SK-N-SH (cell line): Measurements from ENCODE around the gene POLR3H. TPM values are rescaled to one million over a fixed set of nuclear protein-coding genes. Genes with fewer than 3 reads are reported as not detected.

Experiments
- CTCF ChIA-PET: fragments of 300-600, 350-600 bp; formaldehyde crosslinking; extraction: SDS; loops from one replicate; lab custom pipeline; 2021; lab: Yijun Ruan, JAX
- POLR2A ChIA-PET: fragments of 350-600 bp; sonication (Branson Sonifier 250); formaldehyde crosslinking; extraction: SDS; loops from one replicate; lab custom pipeline; 2020; ENCODE audit warnings: antibody characterized with exemption, inconsistent platforms; lab: Yijun Ruan, JAX
- DNase-seq: peaks from one replicate; pipeline ENCODE4 v3.0.0; 2012
- H2AFZ ChIP-seq: fragments of 200-600 bp; sonication (generic); 2 replicates; pipeline ENCODE4 v1.8.1; 2016; ENCODE audit warnings: antibody characterized with exemption, mild to moderate bottlenecking, low read depth
- H3F3A ChIP-seq: fragments of 200-600 bp; sonication (generic); replicated peaks from 2 replicates; pipeline ENCODE3; 2016; ENCODE audit warnings: antibody characterized with exemption, mild to moderate bottlenecking; ENCODE audit not compliant: insufficient read depth
- H3K27ac ChIP-seq, 2 experiments: fragments of 200-500 bp in 1 of 2; fragments of 200-600 bp in 1 of 2; sonication (Bioruptor generic) in 1 of 2; sonication (generic), shearing (Covaris generic) in 1 of 2; 2 replicates each; pipeline versions ENCODE4 v1.5.1 to v1.6.1; 2014 to 2016; ENCODE audit warnings: low read depth in 2 of 2, inconsistent platforms in 1 of 2, low read length in 1 of 2, mild to moderate bottlenecking in 1 of 2, mixed read lengths in 1 of 2
- H3K27me3 ChIP-seq: fragments of 200-600 bp; sonication (generic), shearing (Covaris generic); 2 replicates; pipeline ENCODE4 v1.6.1; 2016; ENCODE audit warnings: mixed run types; ENCODE audit not compliant: insufficient read depth
- H3K36me3 ChIP-seq, 2 experiments: fragments of 200-500 bp in 1 of 2; fragments of 200-600 bp in 1 of 2; sonication (Bioruptor generic) in 1 of 2; sonication (generic) in 1 of 2; replicated peaks in 1 of 2; 2 replicates each; pipeline versions ENCODE3 to v1.5.1; 2014 to 2016; ENCODE audit warnings: low read length in 1 of 2, mild to moderate bottlenecking in 1 of 2; ENCODE audit not compliant: insufficient read depth in 2 of 2, control insufficient read depth in 1 of 2
- H3K4me1 ChIP-seq, 2 experiments: fragments of 200-500 bp in 1 of 2; fragments of 200-600 bp in 1 of 2; sonication (Bioruptor generic) in 1 of 2; sonication (generic), shearing (Covaris generic) in 1 of 2; 2 replicates each; pipeline versions ENCODE4 v1.5.1 to v1.6.1; 2014 to 2016; ENCODE audit warnings: low read depth in 1 of 2, low read length in 1 of 2, mixed run types in 1 of 2; ENCODE audit not compliant: insufficient read depth in 2 of 2, control insufficient read depth in 1 of 2
- H3K4me2 ChIP-seq: fragments of 200-600 bp; sonication (generic), shearing (Covaris generic); 2 replicates; pipeline ENCODE4 v1.6.1; 2017; ENCODE audit warnings: mixed run types
- H3K4me3 ChIP-seq, 2 experiments: fragments of 200-500 bp in 1 of 2; fragments of 200-600 bp in 1 of 2; sonication (Bioruptor generic) in 1 of 2; sonication (generic), shearing (Covaris generic) in 1 of 2; 2 replicates each; pipeline versions ENCODE4 v1.5.1 to v1.8.1; 2014 to 2016; ENCODE audit warnings: low read depth in 2 of 2, inconsistent platforms in 1 of 2, low read length in 1 of 2, mild to moderate bottlenecking in 1 of 2, mixed read lengths in 1 of 2, moderate library complexity in 1 of 2
- H3K79me2 ChIP-seq: fragments of 200-600 bp; sonication (generic); 2 replicates; pipeline ENCODE4 v1.8.1; 2017; ENCODE audit warnings: mild to moderate bottlenecking; ENCODE audit not compliant: insufficient read depth
- H3K9ac ChIP-seq: fragments of 200-600 bp; sonication (generic); 2 replicates; pipeline ENCODE4 v1.6.1; 2017; ENCODE audit warnings: mixed run types
- H3K9me2 ChIP-seq: fragments of 200-600 bp; sonication (generic); 2 replicates; pipeline ENCODE4 v1.6.1; 2017; ENCODE audit warnings: mixed run types
- H3K9me3 ChIP-seq: fragments of 200-600 bp; sonication (generic); 2 replicates; pipeline ENCODE4 v1.6.1; 2017; ENCODE audit warnings: mixed run types, mild to moderate bottlenecking, moderate library complexity
- H4K20me1 ChIP-seq: fragments of 200-600 bp; sonication (generic); 2 replicates; pipeline ENCODE4 v1.6.1; 2017; ENCODE audit warnings: mild to moderate bottlenecking, mixed run types; ENCODE audit not compliant: insufficient read depth
- CHD2 ChIP-seq: fragments of 150-350 bp; IDR thresholded peaks from 2 replicates; pipeline ENCODE4 v1.6.1; 2018; ENCODE audit warnings: low read length; ENCODE audit not compliant: partially characterized antibody
- ELF1 ChIP-seq: IDR thresholded peaks from 2 replicates; pipeline ENCODE4 v1.4.0; 2012
- FOXJ3 ChIP-seq: sonication (generic); formaldehyde crosslinking; IDR thresholded peaks from 2 replicates; pipeline ENCODE4 v1.5.1; 2020; ENCODE audit warnings: mild to moderate bottlenecking, missing genetic modification reagents
- FOXM1 ChIP-seq: IDR thresholded peaks from 2 replicates; pipeline ENCODE4 v1.4.0; 2012; ENCODE audit warnings: low read depth, mild to moderate bottlenecking
- GABPA ChIP-seq: IDR thresholded peaks from 2 replicates; pipeline ENCODE4 v1.4.0; 2012; ENCODE audit warnings: low read depth, mild to moderate bottlenecking
- GATA2 ChIP-seq: sonication (generic); formaldehyde crosslinking; IDR thresholded peaks from 2 replicates; pipeline ENCODE4 v1.5.0; 2020; ENCODE audit warnings: mild to moderate bottlenecking, missing genetic modification reagents
- JUND ChIP-seq: IDR thresholded peaks from 2 replicates; pipeline ENCODE4 v1.4.0; 2012
- MXI1 ChIP-seq: IDR thresholded peaks from 2 replicates; pipeline ENCODE4 v1.6.1; 2012; ENCODE audit warnings: mild to moderate bottlenecking, low read depth, low read length, improper control_type of control experiment
- NFIC ChIP-seq: IDR thresholded peaks from 2 replicates; pipeline ENCODE4 v1.4.0; 2012; ENCODE audit warnings: borderline replicate concordance
- PBX3 ChIP-seq: IDR thresholded peaks from 2 replicates; pipeline ENCODE4; 2012
- POLR2AphosphoS5 ChIP-seq: IDR thresholded peaks from 2 replicates; pipeline ENCODE4 v1.6.1; 2012; ENCODE audit warnings: low read depth, low read length
- RAD21 ChIP-seq: IDR thresholded peaks from 2 replicates; pipeline ENCODE4 v1.6.1; 2012; ENCODE audit warnings: mild to moderate bottlenecking, low read length
- RXRA ChIP-seq: IDR thresholded peaks from 2 replicates; pipeline ENCODE4 v1.4.0; 2012; ENCODE audit warnings: low read depth, mild to moderate bottlenecking, borderline replicate concordance
- SMC3 ChIP-seq: IDR thresholded peaks from 2 replicates; pipeline ENCODE4 v1.6.1; 2012; ENCODE audit warnings: low read depth, low read length, improper control_type of control experiment
- TCF12 ChIP-seq: IDR thresholded peaks from 2 replicates; pipeline ENCODE4 v1.4.0; 2012
- WGBS: methylation state at CpG from one replicate; pipeline ENCODE4 v1.1.6; 2017; ENCODE audit warnings: low lambda C conversion rate; 5-methylcytosine and 5-hydroxymethylcytosine counted together
- polyA plus RNA-seq, 3 experiments: library from polyadenylated mRNA; depleted of rRNA; stranded (reverse); fragments of >200 nt; gene quantifications; 2 replicates each; pipeline ENCODE4 v1.2.3, GENCODE V29; 2012

Gene POLR3H
- polyA plus RNA-seq, 1 of the 3 experiments (the other 2 are of a cell fraction): 22.9 TPM

- Histone ChIP-seq H3K4me3 (no peak overlapping the region), H3K27ac (no peak overlapping the region), H3K9me3 (no peaks in the 10 kb centered on the region), H3K4me1 (peaks cover 0 to 8% of the 10 kb centered on the region in 2 experiments; a peak in 1 of 4 replicates), H3F3A (no peaks in the 10 kb centered on the region), H4K20me1 (no peaks in the 10 kb centered on the region), H3K9ac (no peak overlapping the region), H3K4me2 (no peak overlapping the region), H3K79me2 (no peaks in the 10 kb centered on the region), H3K27me3 (no peaks in the 10 kb centered on the region), H2AFZ (no peak overlapping the region), H3K9me2 (no peaks in the 10 kb centered on the region), H3K36me3 (no peaks in the 10 kb centered on the region)
- no peak for TF ChIP-seq CHD2
- no peak for DNase-seq
- CTCF ChIA-PET: no interaction called here
- WGBS: 86% methylated on average over 8 of the region's 12 CpGs
- POLR2A ChIA-PET: no interaction called here
Observed at GRCh38 chr22:41550952-41551491, 6.8 kb upstream of the POLR3H start.

GRCh38 chr22:41548830-41549211, 4.6 kb upstream of the POLR3H start:
- Histone ChIP-seq H3K27me3 (no peaks in the 10 kb centered on the region), H2AFZ (no peak overlapping the region), H3K79me2 (peaks cover 2% of the 10 kb centered on the region; the same call in 1 of the 2 replicates), H3K27ac (no peak overlapping the region), H4K20me1 (no peaks in the 10 kb centered on the region), H3K4me3 (no peak overlapping the region), H3K9me2 (no peaks in the 10 kb centered on the region), H3F3A (no peaks in the 10 kb centered on the region), H3K4me2 (no peak overlapping the region), H3K4me1 (peaks cover 0 to 4% of the 10 kb centered on the region in 2 experiments; a peak in 1 of 4 replicates), H3K36me3 (no peaks in the 10 kb centered on the region), H3K9ac (no peak overlapping the region), H3K9me3 (no peaks in the 10 kb centered on the region)
- TF ChIP-seq TCF12 (no peak), NFIC (no peak), MXI1 (no peak), GABPA (no peak), JUND (no peak), POLR2AphosphoS5 (no peak), PBX3 (no peak), RXRA (no peak), FOXM1 (no peak), CHD2 (no peak), SMC3 (no peak), GATA2 (CRISPR knock-in tag) (no peak), FOXJ3 (CRISPR knock-in tag) (no peak), ELF1 (no peak), RAD21 (no peak)
- WGBS: 91% methylated on average over 4 of the region's 5 CpGs
- DNase-seq: no peak
- POLR2A ChIA-PET: no interaction called here
- CTCF ChIA-PET: interaction anchor here (1.0 kb wide), 1 partner anchor 49 kb away, joined by 3 read pairs; no protein-coding TSS in a partner anchor
